Subcutaneous adipose tissue (tissue), 4 donors: ENCODE measurements around the gene SEC63. TPM values are rescaled to one million over a fixed set of nuclear protein-coding genes. Genes with fewer than 3 reads are reported as not detected.

Source experiments
- CTCF ChIP-seq: fragments of 450-650 bp; IDR thresholded peaks from one replicate; pipeline ENCODE4 v1.5.1; 2016; ENCODE audit warnings: low read depth, mild to moderate bottlenecking, control low read depth, antibody characterized with exemption, moderate library complexity
- total RNA-seq, 4 donors: library from RNA; depleted of rRNA; stranded (reverse); fragments of >200 nt; gene quantifications; one replicate each; pipeline ENCODE4 v1.1.0, GENCODE V29; 2016

SEC63 gene
- total RNA-seq: 10 to 100 TPM; 39.0 to 75.2 (median 43.7) TPM

GRCh38 chr6:107957909-107958688 lies at the start of gene SEC63:
Gene SEC63 (minus strand): TSS chr6:107958208. CDS start chr6:107958009, 199 bp downstream.
- no peak for TF ChIP-seq CTCF

GRCh38 chr6:108005961-108006360 lies 48.0 kb upstream of the SEC63 start:
- TF ChIP-seq CTCF: no peak

- no peak for TF ChIP-seq CTCF
Measured at GRCh38 chr6:108004861-108005260, 46.9 kb upstream of the SEC63 start.

- TF ChIP-seq CTCF: no peak
Measured at GRCh38 chr6:108002365-108003221, 44.6 kb upstream of the SEC63 start.

GRCh38 chr6:108001696-108002231 lies 43.8 kb upstream of the SEC63 start:
- TF ChIP-seq CTCF: no peak

GRCh38 chr6:107999341-107999740 lies 41.3 kb upstream of the SEC63 start:
- TF ChIP-seq CTCF: no peak
